ENCODE measurements around the gene ALDH4A1.

ALDH4A1 gene

DNA sequence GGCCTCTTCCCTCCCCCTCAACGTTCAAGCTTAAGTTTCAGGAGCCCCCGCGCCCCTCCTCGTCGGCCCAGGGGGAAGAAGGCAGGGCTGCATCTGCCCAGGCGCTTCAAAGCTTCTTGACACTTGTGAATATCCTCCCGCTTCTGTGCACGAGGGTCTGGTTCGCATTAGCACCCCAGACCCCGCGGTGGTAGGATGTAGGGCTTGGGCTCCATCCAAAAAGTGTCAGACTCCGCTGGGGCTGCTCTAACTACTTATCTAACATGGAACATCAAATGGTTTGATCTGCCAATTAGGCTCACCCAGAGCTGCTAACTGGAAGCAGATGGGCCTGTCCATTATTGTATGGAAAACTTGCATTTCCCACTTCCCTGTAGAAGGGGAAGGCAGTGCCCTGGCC lies 71.8 kb downstream of the ALDH4A1 start:
- no peak overlapping the region for H3K4me2 ChIP-seq (ENCODE audit: insufficient read depth, low read length)
- H3K4me3 ChIP-seq (ENCODE audit: low read depth in 1 of 2, low read length in 2 of 2), result no peak overlapping the region

DNA sequence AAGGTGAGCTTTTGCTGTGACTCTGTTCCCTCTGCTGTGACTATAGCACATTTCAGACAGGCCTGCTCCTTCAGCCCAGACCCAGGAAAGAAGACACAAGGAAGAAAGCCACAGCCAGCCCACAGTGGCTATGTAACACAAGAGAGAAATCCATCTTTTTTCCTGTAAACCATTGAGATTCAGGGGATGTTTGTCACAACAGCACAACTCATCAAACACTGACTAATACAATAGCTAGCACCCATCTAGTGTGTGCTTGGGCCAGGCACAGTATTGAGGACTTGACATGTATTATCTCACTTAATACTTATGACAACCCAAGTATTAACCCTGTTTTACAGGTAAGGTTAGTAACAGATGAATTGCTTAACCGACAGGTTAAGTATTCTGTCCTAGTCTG lies 72.7 kb downstream of the ALDH4A1 start:
- no peak overlapping the region for H3K4me3 ChIP-seq (ENCODE audit: low read depth in 1 of 2, low read length in 2 of 2)
- no peaks in the 10 kb centered on the region for H4K20me1 ChIP-seq (ENCODE audit: insufficient read depth, low read length)
- TF ChIP-seq, protein P1, sequence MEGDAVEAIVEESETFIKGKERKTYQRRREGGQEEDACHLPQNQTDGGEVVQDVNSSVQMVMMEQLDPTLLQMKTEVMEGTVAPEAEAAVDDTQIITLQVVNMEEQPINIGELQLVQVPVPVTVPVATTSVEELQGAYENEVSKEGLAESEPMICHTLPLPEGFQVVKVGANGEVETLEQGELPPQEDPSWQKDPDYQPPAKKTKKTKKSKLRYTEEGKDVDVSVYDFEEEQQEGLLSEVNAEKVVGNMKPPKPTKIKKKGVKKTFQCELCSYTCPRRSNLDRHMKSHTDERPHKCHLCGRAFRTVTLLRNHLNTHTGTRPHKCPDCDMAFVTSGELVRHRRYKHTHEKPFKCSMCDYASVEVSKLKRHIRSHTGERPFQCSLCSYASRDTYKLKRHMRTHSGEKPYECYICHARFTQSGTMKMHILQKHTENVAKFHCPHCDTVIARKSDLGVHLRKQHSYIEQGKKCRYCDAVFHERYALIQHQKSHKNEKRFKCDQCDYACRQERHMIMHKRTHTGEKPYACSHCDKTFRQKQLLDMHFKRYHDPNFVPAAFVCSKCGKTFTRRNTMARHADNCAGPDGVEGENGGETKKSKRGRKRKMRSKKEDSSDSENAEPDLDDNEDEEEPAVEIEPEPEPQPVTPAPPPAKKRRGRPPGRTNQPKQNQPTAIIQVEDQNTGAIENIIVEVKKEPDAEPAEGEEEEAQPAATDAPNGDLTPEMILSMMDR (IDR thresholded peaks at IDR 0.05; ENCODE audit: borderline replicate concordance, extremely low read depth, low read length, poor library complexity, severe bottlenecking), result no peak
- no peak for TF ChIP-seq EZH2 (IDR thresholded peaks at IDR 0.05; ENCODE audit: borderline replicate concordance, low read depth, low read length, severe bottlenecking)
- no peak overlapping the region for H3K27ac ChIP-seq (ENCODE audit: low read length)
- DNase-seq, result no peak
- no peak overlapping the region for H3K9ac ChIP-seq (ENCODE audit: low read depth, low read length)
- H3K79me2 ChIP-seq (ENCODE audit: insufficient read depth, low read length), result no peaks in the 10 kb centered on the region
- H3K4me1 ChIP-seq (ENCODE audit: insufficient read depth, low read length), result no peaks in the 10 kb centered on the region
- no peak for ATAC-seq (ENCODE audit: insufficient read depth, low read depth)
- no peaks in the 10 kb centered on the region for H3K36me3 ChIP-seq (ENCODE audit: insufficient read depth, low read length)
- H3K9me3 ChIP-seq (ENCODE audit: insufficient read depth, low read length, severe bottlenecking), result no peaks in the 10 kb centered on the region
- no peaks in the 10 kb centered on the region for H3K27me3 ChIP-seq (ENCODE audit: insufficient read depth, low read length, poor library complexity)
- no peak overlapping the region for H3K4me2 ChIP-seq (ENCODE audit: insufficient read depth, low read length)
- H2AFZ ChIP-seq (ENCODE audit: low read depth, low read length), result no peak overlapping the region

More for the DNA sequence above, 71.8 kb downstream of the ALDH4A1 start:
- Histone ChIP-seq H3K36me3 (ENCODE audit: insufficient read depth, low read length) (no peaks in the 10 kb centered on the region), H4K20me1 (ENCODE audit: insufficient read depth, low read length) (no peaks in the 10 kb centered on the region), H3K27ac (ENCODE audit: low read length) (no peak overlapping the region), H3K9me3 (ENCODE audit: insufficient read depth, low read length, severe bottlenecking) (no peaks in the 10 kb centered on the region), H3K4me1 (ENCODE audit: insufficient read depth, low read length) (no peaks in the 10 kb centered on the region), H2AFZ (ENCODE audit: low read depth, low read length) (no peak overlapping the region), H3K79me2 (ENCODE audit: insufficient read depth, low read length) (no peaks in the 10 kb centered on the region), H3K27me3 (ENCODE audit: insufficient read depth, low read length, poor library complexity) (peaks cover 5% of the 10 kb centered on the region), H3K9ac (ENCODE audit: low read depth, low read length) (no peak overlapping the region)
- TF ChIP-seq EZH2 (IDR thresholded peaks at IDR 0.05; ENCODE audit: borderline replicate concordance, low read depth, low read length, severe bottlenecking), result no peak
- TF ChIP-seq, protein P1 (IDR thresholded peaks at IDR 0.05; ENCODE audit: borderline replicate concordance, extremely low read depth, low read length, poor library complexity, severe bottlenecking), result no peak
- DNase-seq (no peak), ATAC-seq (ENCODE audit: insufficient read depth, low read depth) (no peak)

DNA sequence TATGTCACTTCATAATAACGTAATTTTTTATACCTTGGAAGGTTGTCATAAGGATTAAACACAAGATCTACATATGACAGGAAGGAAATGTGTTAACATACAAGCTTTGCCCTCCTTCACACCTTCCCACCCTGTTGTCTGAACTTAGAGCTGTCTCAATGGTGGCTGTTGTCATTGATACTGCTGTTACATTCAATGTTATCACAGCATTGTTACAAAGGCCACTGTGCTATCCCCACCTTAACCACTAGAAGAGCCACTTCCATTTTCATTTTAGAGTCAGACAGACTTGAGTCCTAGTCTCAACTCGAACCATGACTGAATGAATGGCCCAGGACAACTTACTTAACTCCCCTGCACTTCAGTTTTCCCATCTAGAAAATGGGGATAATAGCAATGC lies 74.1 kb downstream of the ALDH4A1 start:
- Histone ChIP-seq H3K9me3 (ENCODE audit: insufficient read depth, low read length, severe bottlenecking) (no peaks in the 10 kb centered on the region), H3K27me3 (ENCODE audit: insufficient read depth, low read length, poor library complexity) (no peaks in the 10 kb centered on the region), H3K9ac (ENCODE audit: low read depth, low read length) (no peak overlapping the region), H3K79me2 (ENCODE audit: insufficient read depth, low read length) (no peaks in the 10 kb centered on the region), H3K27ac (ENCODE audit: low read length) (no peak overlapping the region), H3K36me3 (ENCODE audit: insufficient read depth, low read length) (no peaks in the 10 kb centered on the region), H3K4me1 (ENCODE audit: insufficient read depth, low read length) (no peaks in the 10 kb centered on the region), H2AFZ (ENCODE audit: low read depth, low read length) (no peak overlapping the region), H4K20me1 (ENCODE audit: insufficient read depth, low read length) (no peaks in the 10 kb centered on the region), H3K4me2 (ENCODE audit: insufficient read depth, low read length) (no peak overlapping the region), H3K4me3 (ENCODE audit: low read depth in 1 of 2, low read length in 2 of 2) (no peak overlapping the region)
- TF ChIP-seq, protein P1 (IDR thresholded peaks at IDR 0.05; ENCODE audit: borderline replicate concordance, extremely low read depth, low read length, poor library complexity, severe bottlenecking), result no peak
- TF ChIP-seq EZH2 (IDR thresholded peaks at IDR 0.05; ENCODE audit: borderline replicate concordance, low read depth, low read length, severe bottlenecking), result no peak
- ATAC-seq (ENCODE audit: insufficient read depth, low read depth), result no peak
- no peak for DNase-seq

DNA sequence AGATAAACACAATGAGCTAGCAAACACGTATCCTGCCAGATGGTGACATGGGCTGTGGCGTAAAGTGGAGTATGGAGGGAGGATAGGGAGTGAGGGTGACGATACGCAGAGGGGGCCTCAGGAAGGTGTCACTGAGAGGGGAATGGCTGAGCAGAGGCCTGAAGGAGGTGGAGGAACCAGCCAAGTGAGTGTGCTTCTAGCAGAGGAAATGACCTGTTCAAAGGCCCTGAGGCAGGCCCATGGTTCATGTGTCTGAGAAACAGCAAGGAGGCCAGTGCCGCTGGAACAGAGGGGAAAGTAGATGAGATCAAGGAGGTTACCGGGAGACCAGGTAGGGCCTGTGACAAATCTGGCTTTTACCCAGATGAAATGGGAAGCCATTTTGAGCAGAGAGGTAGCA lies 78.9 kb downstream of the ALDH4A1 start:
- Histone ChIP-seq H3K27ac (ENCODE audit: low read length) (no peak overlapping the region), H3K9me3 (ENCODE audit: insufficient read depth, low read length, severe bottlenecking) (no peaks in the 10 kb centered on the region), H2AFZ (ENCODE audit: low read depth, low read length) (no peak overlapping the region), H3K27me3 (ENCODE audit: insufficient read depth, low read length, poor library complexity) (no peaks in the 10 kb centered on the region), H3K36me3 (ENCODE audit: insufficient read depth, low read length) (no peaks in the 10 kb centered on the region), H3K79me2 (ENCODE audit: insufficient read depth, low read length) (no peaks in the 10 kb centered on the region), H3K9ac (ENCODE audit: low read depth, low read length) (no peak overlapping the region), H3K4me1 (ENCODE audit: insufficient read depth, low read length) (no peaks in the 10 kb centered on the region), H4K20me1 (ENCODE audit: insufficient read depth, low read length) (peaks cover 4% of the 10 kb centered on the region), H3K4me2 (ENCODE audit: insufficient read depth, low read length) (no peak overlapping the region), H3K4me3 (ENCODE audit: low read depth in 1 of 2, low read length in 2 of 2) (no peak overlapping the region)
- TF ChIP-seq EZH2 (IDR thresholded peaks at IDR 0.05; ENCODE audit: borderline replicate concordance, low read depth, low read length, severe bottlenecking), result no peak
- TF ChIP-seq, protein P1 (IDR thresholded peaks at IDR 0.05; ENCODE audit: borderline replicate concordance, extremely low read depth, low read length, poor library complexity, severe bottlenecking), result no peak
- DNase-seq (no peak), ATAC-seq (ENCODE audit: insufficient read depth, low read depth) (no peak)
